ENCODE results near the gene CACFD1. TPM values are rescaled to one million over a fixed set of nuclear protein-coding genes. Genes with fewer than 3 reads are reported as not detected.

Gene CACFD1
- total RNA-seq, 2 experiments from 2014 or later = 0.38 to 1.1 TPM

GRCh38 chr9:133495327-133496293 lies 35.8 kb downstream of the CACFD1 start:
- Mint-ChIP-seq H3K9me3 (ENCODE audit: low read depth) (no peaks in the 10 kb centered on the region), H3K4me1 (no peaks in the 10 kb centered on the region), H3K27me3 (no peaks in the 10 kb centered on the region), H3K27ac (no peak overlapping the region), H3K4me3 (no peak overlapping the region), H3K36me3 (no peaks in the 10 kb centered on the region)
- ATAC-seq (no peak), DNase-seq (no peak)
- CTCF ChIA-PET = interaction anchor here (1.7 kb wide), 2 partner anchors 9 to 310 kb away, joined by 4 to 10 read pairs; no protein-coding TSS in a partner anchor

GRCh38 chr9:133496861-133497842 lies 37.4 kb downstream of the CACFD1 start:
- H3K27ac Mint-ChIP-seq = no peak overlapping the region
- no peaks in the 10 kb centered on the region for H3K36me3 Mint-ChIP-seq
- no peaks in the 10 kb centered on the region for H3K4me1 Mint-ChIP-seq
- CTCF ChIA-PET = interaction anchor here (1.7 kb wide), 2 partner anchors 11 to 311 kb away, joined by 4 to 10 read pairs; no protein-coding TSS in a partner anchor
- peaks cover 3% of the 10 kb centered on the region for H3K27me3 Mint-ChIP-seq
- ATAC-seq = no peak
- no peak overlapping the region for H3K4me3 Mint-ChIP-seq
- DNase-seq = no peak
- peaks cover 3% of the 10 kb centered on the region for H3K9me3 Mint-ChIP-seq (ENCODE audit: low read depth)

GRCh38 chr9:133499132-133499891 lies 39.5 kb downstream of the CACFD1 start:
- Mint-ChIP-seq H3K4me3 (no peak overlapping the region), H3K27me3 (peaks cover 13% of the 10 kb centered on the region), H3K4me1 (no peaks in the 10 kb centered on the region), H3K36me3 (no peaks in the 10 kb centered on the region), H3K27ac (no peak overlapping the region), H3K9me3 (ENCODE audit: low read depth) (peaks cover 9% of the 10 kb centered on the region)
- CTCF ChIA-PET = no interaction called here
- DNase-seq (no peak), ATAC-seq (no peak)

- Mint-ChIP-seq H3K4me1 (no peaks in the 10 kb centered on the region), H3K4me3 (no peak overlapping the region), H3K27ac (no peak overlapping the region), H3K27me3 (peaks cover 13% of the 10 kb centered on the region), H3K36me3 (no peaks in the 10 kb centered on the region), H3K9me3 (ENCODE audit: low read depth) (peaks cover 9% of the 10 kb centered on the region)
- ATAC-seq = no peak
- no peak for DNase-seq
- CTCF ChIA-PET = no interaction called here
Measured at GRCh38 chr9:133499892-133500270, 40.1 kb downstream of the CACFD1 start.

GRCh38 chr9:133502112-133502511 lies 42.3 kb downstream of the CACFD1 start:
- H3K4me1 Mint-ChIP-seq = no peaks in the 10 kb centered on the region
- H3K27ac Mint-ChIP-seq = no peak overlapping the region
- H3K9me3 Mint-ChIP-seq (ENCODE audit: low read depth) = peaks cover 9% of the 10 kb centered on the region
- CTCF ChIA-PET = no interaction called here
- no peak for ATAC-seq
- H3K27me3 Mint-ChIP-seq = peaks cover 13% of the 10 kb centered on the region
- no peak for DNase-seq
- H3K36me3 Mint-ChIP-seq = no peaks in the 10 kb centered on the region
- no peak overlapping the region for H3K4me3 Mint-ChIP-seq

GRCh38 chr9:133505186-133505830 lies 45.5 kb downstream of the CACFD1 start:
- no peak overlapping the region for H3K4me3 Mint-ChIP-seq
- H3K4me1 Mint-ChIP-seq = peaks cover 11% of the 10 kb centered on the region
- peaks cover 9% of the 10 kb centered on the region for H3K9me3 Mint-ChIP-seq (ENCODE audit: low read depth)
- H3K27ac Mint-ChIP-seq = no peak overlapping the region
- DNase-seq (no peak), ATAC-seq (no peak)
- H3K36me3 Mint-ChIP-seq = no peaks in the 10 kb centered on the region
- CTCF ChIA-PET = no interaction called here
- H3K27me3 Mint-ChIP-seq = peaks cover 13% of the 10 kb centered on the region

- H3K27me3 Mint-ChIP-seq = peaks cover 13% of the 10 kb centered on the region
- CTCF ChIA-PET = no interaction called here
- DNase-seq = no peak
- H3K9me3 Mint-ChIP-seq (ENCODE audit: low read depth) = peaks cover 9% of the 10 kb centered on the region
- no peak overlapping the region for H3K4me3 Mint-ChIP-seq
- ATAC-seq = no peak
- no peak overlapping the region for H3K27ac Mint-ChIP-seq
- peaks cover 11% of the 10 kb centered on the region for H3K4me1 Mint-ChIP-seq
- no peaks in the 10 kb centered on the region for H3K36me3 Mint-ChIP-seq
Measured at GRCh38 chr9:133505901-133506652, 46.3 kb downstream of the CACFD1 start.

- CTCF ChIA-PET = no interaction called here
- H3K9me3 Mint-ChIP-seq (ENCODE audit: low read depth) = peaks cover 9% of the 10 kb centered on the region
- peaks cover 11% of the 10 kb centered on the region for H3K4me1 Mint-ChIP-seq
- no peaks in the 10 kb centered on the region for H3K36me3 Mint-ChIP-seq
- ATAC-seq = no peak
- no peak overlapping the region for H3K27ac Mint-ChIP-seq
- no peak for DNase-seq
- peaks cover 13% of the 10 kb centered on the region for H3K27me3 Mint-ChIP-seq
- no peak overlapping the region for H3K4me3 Mint-ChIP-seq
Measured at GRCh38 chr9:133506653-133507038, 46.9 kb downstream of the CACFD1 start.

- H3K4me3 Mint-ChIP-seq = no peak overlapping the region
- no peak overlapping the region for H3K27ac Mint-ChIP-seq
Measured at GRCh38 chr9:133507246-133507965, 47.6 kb downstream of the CACFD1 start.

GRCh38 chr9:133508046-133508445 lies 48.3 kb downstream of the CACFD1 start:
- Mint-ChIP-seq H3K4me1 (peaks cover 11% of the 10 kb centered on the region), H3K4me3 (no peak overlapping the region), H3K27ac (no peak overlapping the region), H3K27me3 (peaks cover 4% of the 10 kb centered on the region), H3K36me3 (no peaks in the 10 kb centered on the region), H3K9me3 (ENCODE audit: low read depth) (no peaks in the 10 kb centered on the region)
- ATAC-seq (no peak), DNase-seq (no peak)
- CTCF ChIA-PET = no interaction called here

More at GRCh38 chr9:133507246-133507965, 47.6 kb downstream of the CACFD1 start:
- Mint-ChIP-seq H3K4me1 (peaks cover 11% of the 10 kb centered on the region), H3K27me3 (peaks cover 8% of the 10 kb centered on the region), H3K36me3 (no peaks in the 10 kb centered on the region), H3K9me3 (ENCODE audit: low read depth) (peaks cover 3% of the 10 kb centered on the region)
- CTCF ChIA-PET = no interaction called here
- no peak for DNase-seq
- no peak for ATAC-seq

- ATAC-seq (peak; percentile 59), DNase-seq (peak; percentile 48)
- Mint-ChIP-seq H3K9me3 (ENCODE audit: low read depth) (no peaks in the 10 kb centered on the region), H3K27ac (peak overlapping the region; percentile 28), H3K4me1 (peaks cover 11% of the 10 kb centered on the region), H3K27me3 (no peaks in the 10 kb centered on the region), H3K36me3 (no peaks in the 10 kb centered on the region), H3K4me3 (peak overlapping the region; percentile 30)
- CTCF ChIA-PET = interaction anchor here (1.2 kb wide), 1 partner anchor 230 kb away, joined by 3 read pairs; no protein-coding TSS in a partner anchor
Measured at GRCh38 chr9:133509179-133510083, 49.7 kb downstream of the CACFD1 start.

All from activated CD8-positive, alpha-beta memory T cell treated with anti-CD3 and anti-CD28 coated beads, Interleukin-2, amount 10 ng/mL, durations not matched to agents 7 days and 5 days (primary cell).